Mesodermal cell (in vitro differentiated cells): ENCODE data around the gene ACTL10. TPM values are rescaled to one million over a fixed set of nuclear protein-coding genes. Genes with fewer than 3 reads are reported as not detected.
A peak's percentile ranks its signal among the peaks of the same experiment; 100 is the strongest.
"Not testable (repeated sequence)": the region's sequence is repeated elsewhere in the genome, so short reads cannot be mapped to it uniquely, and the experiment has no call there.

Experiments used
- H3K27ac ChIP-seq: 2 replicates; pipeline ENCODE4 v1.7.0; 2013; ENCODE audit warnings: mild to moderate bottlenecking, low read depth, low read length, moderate library complexity; ENCODE audit not compliant: severe bottlenecking
- H3K36me3 ChIP-seq: 2 replicates; pipeline ENCODE4 v1.7.1; 2013; ENCODE audit warnings: mild to moderate bottlenecking, low read length, moderate library complexity; ENCODE audit not compliant: control insufficient read depth, insufficient read depth
- H3K4me1 ChIP-seq: one replicate; pipeline ENCODE4 v1.7.1; 2013; ENCODE audit warnings: mild to moderate bottlenecking, low read length; ENCODE audit not compliant: insufficient read depth, control insufficient read depth, poor library complexity, severe bottlenecking
- H3K4me3 ChIP-seq: 2 replicates; pipeline ENCODE4 v1.7.0; 2013; ENCODE audit warnings: low read length, control low read depth, mild to moderate bottlenecking; ENCODE audit not compliant: insufficient read depth, poor library complexity, severe bottlenecking; ENCODE audit errors: extremely low read depth
- H3K9me3 ChIP-seq: 2 replicates; pipeline ENCODE4 v1.7.1; 2013; ENCODE audit warnings: mild to moderate bottlenecking, low read length, moderate library complexity; ENCODE audit not compliant: control insufficient read depth
- WGBS, 2 experiments: methylation state at CpG; one replicate each; pipeline ENCODE4 v1.1.5; 2013; ENCODE audit warnings: missing lambda C conversion rate in 2 of 2; ENCODE audit not compliant: insufficient coverage in 2 of 2; 5-methylcytosine and 5-hydroxymethylcytosine counted together
- polyA plus RNA-seq, 2 experiments: library from polyadenylated mRNA; stranded (reverse); fragments of 50-300 nt; gene quantifications; one replicate each; pipeline ENCODE4 v1.2.3, GENCODE V29; 2013

ACTL10 gene
- 0.18 TPM for polyA plus RNA-seq (2013, experiment 1 of 2)
- 0.25 TPM for polyA plus RNA-seq (2013, experiment 2 of 2)

DNA sequence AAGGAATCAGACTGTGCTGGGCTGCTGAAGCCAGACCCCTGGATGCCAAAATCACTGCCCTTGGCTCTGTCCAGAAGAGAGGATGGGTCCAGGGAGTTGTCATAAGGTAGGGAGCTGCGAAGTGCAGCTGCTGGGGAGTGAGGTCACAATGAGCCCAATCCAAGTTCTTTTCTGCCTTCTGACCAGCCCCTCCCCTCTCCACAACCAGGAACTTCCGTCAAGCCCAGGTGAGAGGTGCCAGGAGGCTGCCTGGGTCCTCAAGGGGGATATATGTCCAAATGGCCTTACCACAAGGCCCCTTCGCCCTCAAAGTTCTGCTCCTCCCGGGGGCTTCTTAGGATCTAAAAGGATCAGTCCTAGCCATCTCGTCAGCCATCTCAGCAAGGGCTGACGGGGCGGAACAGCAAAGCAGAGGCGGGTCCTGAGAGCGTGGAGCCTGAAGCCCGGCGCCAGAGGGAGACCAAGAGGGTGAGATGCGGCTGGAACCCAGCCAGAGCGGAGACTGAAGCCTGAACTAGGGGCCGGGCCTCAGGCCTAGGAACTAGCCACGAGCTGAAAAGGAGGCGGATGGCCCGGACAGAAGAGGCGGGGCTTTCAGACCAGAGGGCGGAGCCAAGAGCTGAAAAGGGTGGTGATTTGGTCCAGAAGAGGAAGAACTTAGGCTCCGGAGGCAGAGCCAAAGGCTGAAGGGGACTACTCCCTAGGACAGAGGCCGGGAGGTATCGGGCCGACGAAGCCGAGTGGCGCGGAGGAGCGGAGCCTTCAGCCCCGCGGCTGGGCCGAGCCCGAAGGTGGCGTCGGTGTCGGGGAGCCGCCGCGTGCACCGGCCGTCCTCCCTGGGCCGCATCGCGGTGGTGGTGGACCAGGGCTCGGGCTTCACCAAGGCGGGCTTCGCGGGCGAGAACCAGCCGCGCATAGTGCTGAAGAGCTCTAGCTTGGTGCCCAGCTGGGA lies at the start of gene ACTL10:
Gene ACTL10 (plus strand): TSS at position 651 of the 952 bp plus-strand sequence. CDS start 555 bp downstream, outside the sequence.
- 56 to 62% methylated on average over 49 of the region's 50 CpGs for WGBS, 2 experiments
- Histone ChIP-seq H3K9me3 (no peaks in the 10 kb centered on the region), H3K4me1 (peaks cover 9% of the 10 kb centered on the region), H3K4me3 (peak within 1 kb of the TSS; percentile 22), H3K36me3 (peaks cover 38% of the 10 kb centered on the region), H3K27ac (peak within 1 kb of the TSS; percentile 66)

GRCh38 chr20:33621717-33622400 lies 44.9 kb upstream of the ACTL10 start:
- no peak overlapping the region for H3K27ac ChIP-seq
- WGBS, 2 experiments = 89 to 97% methylated on average over 3 to 4 of the region's 4 CpGs
- no peak overlapping the region for H3K4me3 ChIP-seq
- no peaks in the 10 kb centered on the region for H3K4me1 ChIP-seq
- peaks cover 23% of the 10 kb centered on the region for H3K36me3 ChIP-seq
- H3K9me3 ChIP-seq = no peaks in the 10 kb centered on the region

DNA sequence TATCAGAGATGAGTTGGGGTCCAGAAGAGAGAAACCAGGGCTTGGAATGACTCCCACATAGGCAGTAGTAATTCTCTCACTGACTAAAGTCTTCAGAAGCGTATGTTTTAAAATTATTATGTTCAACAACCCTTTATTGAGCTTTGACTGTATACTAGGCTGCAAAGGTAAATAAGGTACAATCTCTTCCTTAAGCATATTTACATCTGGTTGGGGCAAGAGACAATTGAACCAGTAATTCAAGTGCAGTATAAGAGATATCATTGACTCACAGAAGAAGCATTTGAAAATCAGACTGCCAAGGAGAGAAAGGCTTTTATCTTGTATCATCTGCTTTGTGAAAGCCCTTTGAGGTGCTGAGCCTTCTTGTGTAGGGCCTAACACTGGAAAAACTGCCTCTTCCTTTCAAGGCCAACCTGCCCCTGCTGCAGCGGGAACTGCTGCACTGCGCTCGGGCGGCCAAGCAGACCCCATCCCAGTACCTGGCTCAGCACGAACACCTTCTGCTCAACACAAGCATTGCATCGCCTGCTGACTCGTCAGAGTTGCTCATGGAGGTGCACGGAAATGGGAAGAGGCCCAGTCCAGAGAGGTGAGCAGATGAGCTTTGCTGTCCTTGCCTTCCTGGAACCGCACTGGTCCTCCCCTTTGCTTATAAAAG lies 43.9 kb upstream of the ACTL10 start:
- 96 to 99% methylated on average over 7 to 8 of the region's 10 CpGs for WGBS, 2 experiments

DNA sequence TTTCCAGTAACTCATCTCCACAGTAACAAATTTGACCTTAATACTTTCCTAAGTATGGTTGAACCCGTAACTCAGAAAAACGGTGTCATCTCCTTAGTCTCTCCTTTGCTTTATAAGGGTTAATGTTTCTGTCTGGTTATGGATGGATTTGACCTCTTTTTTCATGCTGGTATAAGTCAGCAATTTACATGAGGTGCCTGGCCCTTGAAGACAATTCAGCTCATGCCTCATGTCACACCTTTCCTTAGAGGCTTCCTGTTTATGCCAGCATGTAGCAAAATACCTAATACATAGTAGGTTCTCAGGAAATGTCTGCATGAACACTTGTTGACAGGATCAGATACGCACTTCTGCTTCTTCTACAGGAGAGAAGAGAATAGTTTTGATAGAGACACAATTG lies 42.3 kb upstream of the ACTL10 start:
- peaks cover 41% of the 10 kb centered on the region for H3K36me3 ChIP-seq
- no peaks in the 10 kb centered on the region for H3K9me3 ChIP-seq
- WGBS, 2 experiments = no CpG with 5 or more reads among the region's 3 CpGs
- H3K4me3 ChIP-seq = no peak overlapping the region
- H3K4me1 ChIP-seq = no peaks in the 10 kb centered on the region
- H3K27ac ChIP-seq = no peak overlapping the region

More for the DNA sequence above, 43.9 kb upstream of the ACTL10 start:
- no peaks in the 10 kb centered on the region for H3K4me1 ChIP-seq
- H3K27ac ChIP-seq = no peak overlapping the region
- no peak overlapping the region for H3K4me3 ChIP-seq
- H3K9me3 ChIP-seq = no peaks in the 10 kb centered on the region
- H3K36me3 ChIP-seq = peaks cover 31% of the 10 kb centered on the region

DNA sequence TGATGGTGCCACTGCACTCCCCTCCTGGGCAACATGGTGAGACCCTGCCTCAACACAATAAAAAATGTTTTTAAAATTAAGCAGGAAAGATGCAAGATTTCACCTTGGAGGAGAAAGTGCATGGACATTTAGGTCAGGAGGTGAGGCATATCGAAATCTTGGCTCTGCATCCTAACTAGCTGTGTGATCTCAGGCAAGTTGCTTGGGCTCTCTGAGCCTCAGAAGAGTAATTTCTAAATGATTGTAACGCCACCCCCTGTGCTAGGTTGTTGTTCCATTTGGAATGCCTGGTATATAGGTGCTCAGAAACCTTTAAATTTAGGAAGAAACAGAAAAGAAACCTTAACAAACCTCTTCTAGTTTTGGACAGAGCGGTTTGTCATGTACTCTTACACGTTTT lies 40.6 kb upstream of the ACTL10 start:
- Histone ChIP-seq H3K27ac (no peak overlapping the region), H3K4me1 (no peaks in the 10 kb centered on the region), H3K9me3 (no peaks in the 10 kb centered on the region), H3K36me3 (peaks cover 56% of the 10 kb centered on the region), H3K4me3 (no peak overlapping the region)
- 95 to 97% methylated on average over 4 of the region's 4 CpGs for WGBS, 2 experiments

DNA sequence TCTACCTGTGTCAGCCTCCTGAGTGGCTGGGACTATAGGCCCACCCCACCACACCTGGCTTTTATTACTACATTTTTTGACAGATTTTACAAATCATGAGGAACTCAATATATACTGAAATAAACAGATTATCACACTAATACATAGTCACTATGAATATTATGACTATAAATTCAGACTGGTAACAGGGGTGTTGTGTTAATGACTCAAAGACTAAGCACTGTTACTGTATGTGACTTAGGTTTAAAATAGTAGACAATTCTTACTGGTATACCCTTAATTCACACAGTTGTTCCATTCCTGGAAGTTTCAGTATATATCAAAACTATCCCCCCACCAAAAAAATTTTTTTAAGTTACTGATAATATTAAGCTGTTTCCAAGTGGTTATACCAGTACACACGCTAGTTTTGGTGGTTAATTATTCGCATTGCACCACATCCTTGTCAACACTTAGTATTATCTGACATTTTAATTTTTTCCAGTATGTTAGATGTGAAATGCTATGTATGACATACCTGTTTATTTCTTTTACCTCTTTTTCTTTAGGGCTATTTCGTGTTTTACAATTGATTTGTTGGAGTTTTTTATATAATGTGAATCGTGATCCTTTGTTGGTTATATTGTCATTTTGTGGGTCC lies 39.0 kb upstream of the ACTL10 start:
- Histone ChIP-seq H3K4me1 (no peaks in the 10 kb centered on the region), H3K9me3 (no peaks in the 10 kb centered on the region), H3K27ac (no peak overlapping the region), H3K4me3 (no peak overlapping the region), H3K36me3 (peaks cover 60% of the 10 kb centered on the region)
- 100% methylated on average over 1 of the region's 4 CpGs for WGBS, 2 experiments

DNA sequence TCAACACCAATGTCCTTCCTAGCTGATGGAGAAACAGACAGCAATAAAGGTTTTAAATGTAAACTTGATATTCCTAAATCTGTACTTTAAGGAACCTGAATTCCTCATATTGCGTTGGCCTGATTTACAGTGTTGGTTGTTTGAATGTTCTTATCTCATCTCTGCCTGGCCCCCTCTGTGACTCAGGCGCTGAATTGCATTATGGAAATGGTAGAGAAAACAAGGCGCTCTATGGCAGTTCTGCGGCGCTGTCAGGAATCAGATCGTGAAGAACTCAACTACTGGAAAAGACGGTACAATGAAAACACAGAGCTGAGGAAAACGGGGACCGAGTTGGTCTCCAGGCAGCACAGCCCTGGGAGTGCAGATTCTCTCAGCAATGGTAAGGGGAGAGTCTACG lies 37.2 kb upstream of the ACTL10 start:
- Histone ChIP-seq H3K4me3 (no peak overlapping the region), H3K9me3 (no peaks in the 10 kb centered on the region), H3K36me3 (peaks cover 63% of the 10 kb centered on the region), H3K27ac (no peak overlapping the region), H3K4me1 (no peaks in the 10 kb centered on the region)
- 95 to 96% methylated on average over 9 to 10 of the region's 10 CpGs for WGBS, 2 experiments

- H3K4me1 ChIP-seq = no peaks in the 10 kb centered on the region
- WGBS, 2 experiments = 95 to 100% methylated on average over 2 to 4 of the region's 5 CpGs
- H3K9me3 ChIP-seq = no peaks in the 10 kb centered on the region
- no peak overlapping the region for H3K27ac ChIP-seq
- H3K4me3 ChIP-seq = no peak overlapping the region
- H3K36me3 ChIP-seq = peaks cover 59% of the 10 kb centered on the region
Observed at GRCh38 chr20:33629979-33630378, 36.8 kb upstream of the ACTL10 start.

DNA sequence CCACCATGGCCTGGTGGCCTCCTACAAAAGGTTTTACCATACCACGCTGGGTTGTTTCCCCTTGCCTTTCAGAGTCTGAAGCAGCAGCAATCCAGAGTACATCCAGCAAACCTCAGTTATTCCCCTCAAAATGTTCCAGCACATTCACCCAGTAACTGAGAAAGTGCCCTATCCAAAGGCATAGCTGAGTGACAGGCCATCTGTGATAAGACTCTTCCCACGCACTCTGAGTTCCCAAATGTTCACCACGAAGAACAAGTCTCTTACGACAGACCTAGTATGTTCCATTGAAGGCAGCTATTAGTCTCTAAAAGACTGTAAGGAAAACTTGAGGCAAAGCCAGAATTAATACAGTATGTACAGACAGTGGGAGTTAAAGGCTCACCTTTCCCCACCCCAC lies 36.2 kb upstream of the ACTL10 start:
- no peaks in the 10 kb centered on the region for H3K9me3 ChIP-seq
- no peaks in the 10 kb centered on the region for H3K4me1 ChIP-seq
- no peak overlapping the region for H3K27ac ChIP-seq
- peaks cover 60% of the 10 kb centered on the region for H3K36me3 ChIP-seq
- H3K4me3 ChIP-seq = no peak overlapping the region
- WGBS, 2 experiments = 96 to 100% methylated on average over 3 to 4 of the region's 4 CpGs

DNA sequence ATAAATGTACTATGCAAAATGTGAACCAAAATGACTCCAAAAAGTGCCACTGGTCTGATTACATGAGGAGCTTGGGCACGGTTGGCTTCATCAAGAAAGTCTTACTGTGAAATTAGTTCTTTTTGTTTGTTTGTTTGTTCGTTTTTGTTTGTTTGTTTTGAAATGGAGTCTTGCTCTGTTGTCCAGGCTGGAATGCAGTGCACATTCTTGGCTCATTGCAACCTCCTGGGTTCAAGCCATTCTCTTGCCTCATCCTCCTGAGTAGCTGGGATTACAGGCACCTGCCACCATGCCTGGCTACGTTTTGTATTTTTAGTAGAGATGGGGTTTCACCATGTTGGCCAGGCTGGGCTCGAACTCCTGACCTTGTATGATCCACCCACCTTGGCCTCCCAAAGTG lies 34.8 kb upstream of the ACTL10 start:
- not testable (repeated sequence) for H3K4me3 ChIP-seq, H3K9me3 ChIP-seq, H3K27ac ChIP-seq, H3K4me1 ChIP-seq
- peaks cover 59% of the 10 kb centered on the region for H3K36me3 ChIP-seq
- WGBS, 2 experiments = 80 to 86% methylated on average over 1 to 2 of the region's 4 CpGs
